HS-5 (cell line): ENCODE results near the gene TNFAIP2.

ENCODE experiments used
- DNase-seq: peaks from one replicate; pipeline ENCODE4 v3.0.0-alpha.2; 2012; ENCODE audit warnings: low read depth

Gene TNFAIP2, protein sequence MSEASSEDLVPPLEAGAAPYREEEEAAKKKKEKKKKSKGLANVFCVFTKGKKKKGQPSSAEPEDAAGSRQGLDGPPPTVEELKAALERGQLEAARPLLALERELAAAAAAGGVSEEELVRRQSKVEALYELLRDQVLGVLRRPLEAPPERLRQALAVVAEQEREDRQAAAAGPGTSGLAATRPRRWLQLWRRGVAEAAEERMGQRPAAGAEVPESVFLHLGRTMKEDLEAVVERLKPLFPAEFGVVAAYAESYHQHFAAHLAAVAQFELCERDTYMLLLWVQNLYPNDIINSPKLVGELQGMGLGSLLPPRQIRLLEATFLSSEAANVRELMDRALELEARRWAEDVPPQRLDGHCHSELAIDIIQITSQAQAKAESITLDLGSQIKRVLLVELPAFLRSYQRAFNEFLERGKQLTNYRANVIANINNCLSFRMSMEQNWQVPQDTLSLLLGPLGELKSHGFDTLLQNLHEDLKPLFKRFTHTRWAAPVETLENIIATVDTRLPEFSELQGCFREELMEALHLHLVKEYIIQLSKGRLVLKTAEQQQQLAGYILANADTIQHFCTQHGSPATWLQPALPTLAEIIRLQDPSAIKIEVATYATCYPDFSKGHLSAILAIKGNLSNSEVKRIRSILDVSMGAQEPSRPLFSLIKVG

GRCh38 chr14:103122947-103123633, at the start of gene TNFAIP2:
Gene TNFAIP2, plus strand, starts transcription at chr14:103123461. Its CDS starts 2,997 bp downstream, at chr14:103126458.
- DNase-seq = no peak

GRCh38 chr14:103073876-103074728, 49.2 kb upstream of the TNFAIP2 start:
- no peak for DNase-seq

- no peak for DNase-seq
These were observed 48.4 kb upstream of the TNFAIP2 start for GRCh38 chr14:103074729-103075367.

GRCh38 chr14:103078420-103078749, 44.9 kb upstream of the TNFAIP2 start:
- DNase-seq = peak; percentile 31

DNA sequence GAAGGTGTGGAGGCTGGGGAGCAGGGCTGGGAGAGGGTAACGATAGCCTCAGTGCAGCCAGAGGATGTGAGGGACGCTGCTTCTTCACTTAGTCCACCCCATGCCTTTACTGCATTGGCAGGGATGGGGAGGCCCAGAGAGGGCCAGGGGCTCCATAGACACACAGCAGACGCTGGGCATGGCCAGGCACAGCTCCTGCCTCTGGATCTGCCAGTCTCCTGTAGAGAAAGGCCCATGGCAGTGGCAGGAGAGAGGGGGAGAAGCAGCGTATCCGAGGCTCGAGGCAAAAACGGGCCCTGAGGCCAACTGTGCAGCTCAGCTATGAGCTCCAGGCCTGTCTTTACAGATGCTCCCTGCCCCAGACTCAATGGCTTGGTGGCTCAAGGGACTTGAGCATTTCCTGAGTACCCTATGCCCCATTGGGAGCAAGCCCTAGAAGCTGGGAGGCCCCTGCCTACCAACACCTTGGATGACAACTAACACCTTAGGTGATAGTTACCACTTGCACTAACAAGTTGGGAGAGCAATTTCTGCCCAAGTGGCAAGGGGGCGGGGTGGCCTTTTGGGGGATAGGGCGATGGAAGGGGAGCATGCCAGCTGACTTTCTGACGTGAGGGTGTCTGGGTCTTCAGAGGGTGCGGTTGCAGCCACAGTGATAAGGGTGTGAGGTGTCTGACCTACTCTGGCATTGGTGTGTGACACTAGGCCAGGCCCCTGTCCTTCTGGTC, 44.2 kb upstream of the TNFAIP2 start:
- DNase-seq = no peak

GRCh38 chr14:103081951-103082350, 41.3 kb upstream of the TNFAIP2 start:
- no peak for DNase-seq

- DNase-seq = no peak
These were observed 39.0 kb upstream of the TNFAIP2 start, which contains the start of gene LBHD2 for GRCh38 chr14:103084021-103084919. Gene LBHD2, plus strand, starts transcription at chr14:103084210. Its CDS starts 1,803 bp downstream, at chr14:103086013.

DNA sequence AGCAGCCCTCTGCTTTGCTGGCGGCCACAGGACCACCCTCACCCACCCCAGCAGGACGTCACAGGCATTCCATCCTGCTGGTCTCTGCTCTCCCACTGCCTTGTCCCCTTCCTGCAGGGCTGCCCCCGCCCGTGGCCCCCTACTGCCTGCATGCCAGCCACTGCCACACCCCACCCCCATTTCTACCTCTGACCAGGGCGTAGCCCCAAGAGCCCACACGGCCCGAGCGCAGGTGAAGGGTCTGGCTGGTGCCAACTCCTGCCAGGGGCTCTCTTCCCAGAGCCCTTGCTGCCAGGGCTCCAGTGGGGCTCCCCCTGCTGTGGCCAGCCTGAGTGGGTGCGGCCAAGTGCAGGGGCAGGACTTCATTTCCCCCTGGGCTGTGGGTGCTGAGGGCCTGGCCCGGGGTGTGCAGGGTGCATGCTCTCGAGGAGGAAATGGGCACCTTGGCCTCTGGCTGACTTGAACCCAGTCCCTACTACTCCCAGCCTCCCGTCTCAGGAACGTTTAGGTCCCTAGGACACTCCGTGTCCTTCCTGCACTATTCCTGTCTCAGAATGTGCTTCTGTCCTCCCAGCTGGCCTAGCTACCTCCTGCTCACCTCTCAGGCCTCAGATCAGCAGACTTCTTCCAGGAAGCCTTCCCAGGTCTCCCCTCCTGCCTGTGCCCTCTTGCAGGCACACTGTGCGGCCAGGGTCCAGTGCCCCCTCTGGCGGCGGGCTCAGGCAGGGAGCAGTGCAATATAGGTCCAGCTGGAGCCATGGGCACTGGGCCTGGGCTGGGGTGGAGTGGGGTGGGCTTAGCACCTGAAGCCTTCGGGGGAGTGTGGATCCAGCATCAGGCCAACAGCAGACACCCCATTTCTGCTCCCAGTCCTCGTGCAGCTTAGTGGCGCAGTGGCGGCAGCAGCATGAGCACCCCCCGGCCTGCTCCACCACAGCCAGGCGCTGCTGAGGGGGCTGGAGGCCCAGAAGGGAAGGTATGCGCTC, 37.9 kb upstream of the TNFAIP2 start:
- no peak for DNase-seq

DNA sequence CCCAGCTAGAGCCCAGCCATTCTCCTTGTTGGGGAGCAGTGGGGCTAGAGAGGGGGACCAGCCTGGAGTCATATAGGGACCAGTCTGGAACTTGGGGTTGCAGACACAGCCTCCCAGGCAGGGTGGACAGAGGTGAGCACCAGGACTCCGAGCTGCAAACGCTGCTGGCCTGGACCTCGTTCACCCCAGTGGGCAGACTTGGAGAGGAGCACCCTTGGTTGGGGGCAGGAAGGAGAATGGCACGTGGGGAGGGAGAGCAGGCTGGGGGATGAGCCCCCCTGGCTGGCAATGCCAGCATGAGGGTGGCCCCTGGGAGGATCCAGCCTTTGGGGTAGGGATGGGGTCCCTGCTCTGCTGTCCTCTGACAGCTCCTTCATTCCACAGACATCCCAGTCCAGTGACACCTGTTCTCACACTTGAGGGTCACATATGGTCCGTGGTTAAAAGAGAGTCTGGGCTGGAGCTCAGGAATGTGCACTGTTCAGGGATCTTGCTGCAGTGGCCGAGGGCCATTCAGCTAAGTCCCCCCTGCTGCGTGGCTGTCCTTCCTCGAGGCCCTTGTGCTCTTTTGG, 36.4 kb upstream of the TNFAIP2 start:
- no peak for DNase-seq

DNA sequence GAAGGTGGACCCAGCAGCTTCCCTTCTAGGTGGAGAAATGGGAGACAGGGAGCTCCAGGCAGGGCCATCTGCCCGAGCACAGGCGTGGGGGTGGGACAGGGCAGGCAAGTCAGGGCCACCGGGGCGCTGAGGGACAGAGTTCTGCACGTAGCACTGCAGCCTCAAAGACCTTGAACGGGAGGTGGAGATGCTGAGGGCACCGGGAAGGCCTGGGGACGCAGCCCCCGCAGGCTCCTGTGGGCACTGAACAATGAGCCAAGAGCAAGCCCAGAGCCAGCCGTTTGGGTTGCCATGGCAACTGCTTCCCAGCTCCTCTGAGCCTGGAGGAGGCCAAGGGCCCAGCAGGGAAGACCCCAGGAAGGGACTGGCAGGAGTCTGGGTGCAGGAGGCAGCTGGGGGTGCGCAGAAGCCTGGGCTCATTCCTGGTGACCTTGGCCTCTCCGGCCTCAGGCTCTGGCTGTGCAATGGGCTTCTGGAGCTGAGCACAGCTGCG, 35.9 kb upstream of the TNFAIP2 start:
- DNase-seq = no peak

DNA sequence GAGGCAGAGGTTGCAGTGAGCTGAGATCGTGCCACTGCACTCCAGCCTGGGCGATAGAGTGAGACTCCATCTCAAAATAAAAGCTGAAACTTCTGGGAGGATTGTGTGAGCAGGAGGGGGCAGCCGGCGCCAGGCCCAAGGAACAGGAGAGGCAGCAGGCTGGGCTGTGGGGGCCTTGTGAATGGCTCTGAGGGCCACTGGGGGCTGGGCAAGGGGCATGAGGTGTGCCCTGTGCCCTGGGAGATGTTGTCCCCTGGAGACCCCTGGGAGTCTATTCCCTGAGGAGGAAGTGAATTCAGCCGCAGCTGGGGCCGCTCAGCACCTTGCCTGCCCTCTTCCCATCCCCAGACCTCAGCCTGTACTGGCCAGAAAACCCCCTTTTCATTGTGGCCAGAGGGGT, 34.3 kb upstream of the TNFAIP2 start:
- DNase-seq = no peak

DNA sequence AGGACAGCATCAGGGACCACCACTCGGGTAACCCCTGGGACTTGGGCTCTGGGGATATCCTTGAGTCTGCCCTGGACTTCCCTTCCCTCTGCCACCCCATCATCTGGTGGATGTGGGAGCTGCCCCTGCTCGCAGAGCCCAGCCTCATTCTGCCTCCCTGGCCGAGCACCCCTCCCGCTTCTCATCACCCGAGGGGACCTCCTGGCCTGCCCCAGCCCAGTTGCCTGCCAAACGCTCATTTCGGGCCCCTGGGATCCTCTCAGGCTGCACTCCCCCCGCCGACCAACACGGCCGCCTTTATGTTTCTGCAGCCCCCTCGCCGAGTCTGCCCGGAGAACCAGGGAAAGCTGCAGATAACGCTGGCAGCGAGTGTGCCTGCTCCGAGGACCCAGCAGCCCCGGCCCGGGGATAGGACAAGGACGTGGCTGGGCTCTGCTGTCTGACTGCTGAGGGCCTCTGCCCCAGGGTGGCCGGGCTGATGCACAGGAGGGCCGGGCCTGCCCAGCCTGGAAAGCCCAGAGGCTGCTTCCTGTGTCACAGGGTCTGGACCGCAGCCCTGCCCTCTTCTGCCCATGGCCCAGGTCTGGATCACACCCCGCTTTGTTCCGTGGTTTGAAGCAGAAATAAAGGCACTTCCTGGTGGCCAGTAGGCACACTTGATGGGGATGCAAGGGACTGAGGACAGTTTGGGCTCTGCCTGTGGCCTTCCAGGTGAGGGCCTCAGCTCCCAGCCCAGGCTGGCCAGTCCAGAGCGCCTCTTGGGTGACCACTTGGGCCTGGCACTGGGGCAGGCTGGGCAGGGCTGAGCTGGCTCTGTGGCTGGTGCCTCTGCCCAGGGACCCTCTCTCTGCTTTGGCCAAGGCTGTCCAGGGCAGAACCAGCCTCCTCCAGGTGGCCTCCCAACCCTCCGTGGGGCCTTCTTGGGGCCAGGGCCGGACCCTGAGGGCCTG, 33.6 kb upstream of the TNFAIP2 start:
- no peak for DNase-seq

- no peak for DNase-seq
These were observed 32.7 kb upstream of the TNFAIP2 start for GRCh38 chr14:103090481-103091020.

- no peak for DNase-seq
These were observed 32.0 kb upstream of the TNFAIP2 start for GRCh38 chr14:103091041-103091882.

DNA sequence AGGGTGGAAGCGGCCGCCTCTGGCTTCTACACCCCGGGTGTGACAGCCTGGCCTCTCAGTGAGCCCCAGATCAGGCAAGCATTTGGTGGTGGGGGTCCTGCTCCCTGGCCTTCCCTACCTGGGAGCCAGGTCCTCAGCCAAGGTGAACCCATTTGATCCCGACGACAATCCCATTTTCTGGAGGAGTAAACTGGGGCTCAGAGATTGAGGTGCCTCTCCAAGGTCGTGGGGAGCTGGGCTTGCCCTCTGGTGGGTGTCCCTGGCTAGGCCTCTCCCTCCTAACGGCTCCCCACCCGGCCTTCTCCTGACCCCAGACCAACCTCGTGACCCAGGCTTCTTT, 31.4 kb upstream of the TNFAIP2 start:
- DNase-seq = no peak
